Kidney (tissue), 14 donors: Measurements from ENCODE around the gene PIP5K1B. TPM values are rescaled to one million over a fixed set of nuclear protein-coding genes. Genes with fewer than 3 reads are reported as not detected.

Experiments
- DNase-seq, 5 donors: peaks; one replicate each; pipeline ENCODE4 v3.0.0-alpha.2; 2013 to 2020
- FAIRE-seq: peaks from 2 replicates; lab custom pipeline; 2012; peaks lifted over from hg19 to GRCh38; lab: Jason Lieb, UNC
- H3K27ac ChIP-seq, 2 donors: one replicate each; pipeline ENCODE4 v1.7.0; 2013; ENCODE audit warnings: low read depth in 2 of 2, low read length in 2 of 2, inconsistent platforms in 1 of 2
- H3K27me3 ChIP-seq: one replicate; pipeline ENCODE4 v1.7.1; 2013; ENCODE audit warnings: low read length, inconsistent platforms; ENCODE audit not compliant: control insufficient read depth, insufficient read depth
- H3K36me3 ChIP-seq, 3 donors: one replicate each; pipeline versions ENCODE4 v1.7.0 to v1.7.1; 2013; ENCODE audit warnings: low read length in 3 of 3, control low read depth in 1 of 3, inconsistent platforms in 1 of 3; ENCODE audit not compliant: insufficient read depth in 3 of 3, control insufficient read depth in 2 of 3
- H3K4me1 ChIP-seq, 3 donors: one replicate each; pipeline versions ENCODE4 v1.7.0 to v1.7.1; 2013; ENCODE audit warnings: low read length in 3 of 3, inconsistent platforms in 1 of 3, low read depth in 1 of 3; ENCODE audit not compliant: control insufficient read depth in 2 of 3, insufficient read depth in 2 of 3
- H3K4me3 ChIP-seq, 3 donors: one replicate each; pipeline versions ENCODE4 v1.7.0 to v1.8.1; 2013; ENCODE audit warnings: low read length in 3 of 3, control low read depth in 1 of 3, inconsistent platforms in 1 of 3
- H3K9ac ChIP-seq, 3 donors: one replicate each; pipeline versions ENCODE4 v1.7.0 to v1.7.1; 2013; ENCODE audit warnings: low read length in 3 of 3, control low read depth in 1 of 3, inconsistent platforms in 1 of 3
- H3K9me3 ChIP-seq, 3 donors: one replicate each; pipeline versions ENCODE4 v1.7.0 to v1.7.1; 2013; ENCODE audit warnings: low read length in 3 of 3, control low read depth in 1 of 3, inconsistent platforms in 1 of 3; ENCODE audit not compliant: control insufficient read depth in 2 of 3, insufficient read depth in 1 of 3
- intact Hi-C: fragments of 100-400 bp; cut with DNase I; formaldehyde crosslinking; loops from one replicate; pipeline ENCODE4 v1.11.1; 2022
- polyA plus RNA-seq: library from polyadenylated mRNA; stranded (reverse); fragments of 350-450 nt; fragmentation: Illumina TruSeq; extraction: RNeasy Lipid Tissue Mini Kit (QIAGEN cat#74804); gene quantifications from one replicate; pipeline ENCODE4 v1.2.3, GENCODE V29; 2014; ENCODE audit warnings: low read depth, low replicate concordance; ENCODE audit not compliant: insufficient read depth
- total RNA-seq: library from RNA; stranded (reverse); fragmentation: NEBNext Ultra II Directional; extraction: Animal tissue kit (Norgen Biotek cat#: 25700); gene quantifications from one replicate; pipeline ENCODE4 v1.2.1, GENCODE V29; 2021
- TF ChIP-seq, protein P1 (sequence below): IDR thresholded peaks from 3 replicates; pipeline ENCODE4 v1.5.1; 2012; ENCODE audit warnings: mild to moderate bottlenecking, moderate library complexity, borderline replicate concordance; ENCODE audit not compliant: insufficient read depth; ENCODE audit errors: extremely low read depth
- donor health status: control.
- donor health status: control.
- donor health status: control.
- donor health status: control.
- donor health status: control.
- donor health status: DM: yes; HTN: yes; CAD: no.
- donor health status: Normal renal cell carcinoma (clear cell type).

Gene PIP5K1B
- total and polyA plus RNA-seq, 2 donors from 2014 or later, result 9.4 to 10.1 TPM

DNA sequence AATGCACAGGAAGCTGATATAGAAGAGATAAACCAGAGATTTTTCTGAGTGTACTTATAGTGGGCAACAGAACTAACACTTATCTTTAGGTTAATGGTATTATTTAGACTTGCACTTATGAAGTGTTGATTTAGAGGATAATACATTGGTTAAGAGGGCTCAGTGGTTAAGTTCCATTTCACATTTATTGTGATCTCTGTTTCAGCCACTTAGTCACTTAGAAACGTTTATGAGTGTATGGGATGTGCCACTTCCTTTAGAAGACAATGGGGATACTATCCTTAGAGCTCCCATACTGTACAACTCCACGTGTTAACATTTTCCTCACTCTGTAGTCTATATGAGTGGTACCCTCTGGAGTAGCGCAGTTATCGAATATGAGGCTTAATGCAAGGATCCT lies 57.5 kb downstream of the PIP5K1B start:
- Histone ChIP-seq H3K36me3 (no peaks in the 10 kb centered on the region), H3K9me3 (no peaks in the 10 kb centered on the region), H3K4me1 (no peaks in the 10 kb centered on the region), H3K4me3 (no peak overlapping the region), H3K27me3 (no peaks in the 10 kb centered on the region), H3K27ac (no peak overlapping the region), H3K9ac (no peak overlapping the region)
- intact Hi-C loops, result no loop called here
- no peak for DNase-seq
- TF ChIP-seq, protein P1, sequence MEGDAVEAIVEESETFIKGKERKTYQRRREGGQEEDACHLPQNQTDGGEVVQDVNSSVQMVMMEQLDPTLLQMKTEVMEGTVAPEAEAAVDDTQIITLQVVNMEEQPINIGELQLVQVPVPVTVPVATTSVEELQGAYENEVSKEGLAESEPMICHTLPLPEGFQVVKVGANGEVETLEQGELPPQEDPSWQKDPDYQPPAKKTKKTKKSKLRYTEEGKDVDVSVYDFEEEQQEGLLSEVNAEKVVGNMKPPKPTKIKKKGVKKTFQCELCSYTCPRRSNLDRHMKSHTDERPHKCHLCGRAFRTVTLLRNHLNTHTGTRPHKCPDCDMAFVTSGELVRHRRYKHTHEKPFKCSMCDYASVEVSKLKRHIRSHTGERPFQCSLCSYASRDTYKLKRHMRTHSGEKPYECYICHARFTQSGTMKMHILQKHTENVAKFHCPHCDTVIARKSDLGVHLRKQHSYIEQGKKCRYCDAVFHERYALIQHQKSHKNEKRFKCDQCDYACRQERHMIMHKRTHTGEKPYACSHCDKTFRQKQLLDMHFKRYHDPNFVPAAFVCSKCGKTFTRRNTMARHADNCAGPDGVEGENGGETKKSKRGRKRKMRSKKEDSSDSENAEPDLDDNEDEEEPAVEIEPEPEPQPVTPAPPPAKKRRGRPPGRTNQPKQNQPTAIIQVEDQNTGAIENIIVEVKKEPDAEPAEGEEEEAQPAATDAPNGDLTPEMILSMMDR, result no peak
- no peak for FAIRE-seq

DNA sequence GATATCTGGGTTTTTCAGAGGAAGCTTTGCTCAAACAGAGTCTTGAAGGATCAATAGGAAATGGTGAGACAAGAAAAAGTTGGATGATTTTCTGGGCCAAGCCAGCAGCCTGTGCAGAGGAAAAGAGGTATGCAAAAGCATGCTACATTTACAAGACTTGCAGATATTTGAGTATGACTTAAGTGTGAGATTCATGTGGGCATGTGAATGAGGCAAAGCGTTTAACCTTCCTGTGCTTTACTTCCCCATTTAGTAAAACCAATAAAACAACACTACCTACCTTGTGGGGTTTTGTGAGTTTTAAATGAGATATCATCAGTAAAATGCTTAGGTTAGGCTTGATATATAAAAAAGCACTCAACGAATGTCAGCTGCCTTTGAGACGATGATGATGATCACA lies 58.1 kb downstream of the PIP5K1B start:
- intact Hi-C loops, result no loop called here
- no peak for FAIRE-seq
- TF ChIP-seq, protein P1, result no peak

DNA sequence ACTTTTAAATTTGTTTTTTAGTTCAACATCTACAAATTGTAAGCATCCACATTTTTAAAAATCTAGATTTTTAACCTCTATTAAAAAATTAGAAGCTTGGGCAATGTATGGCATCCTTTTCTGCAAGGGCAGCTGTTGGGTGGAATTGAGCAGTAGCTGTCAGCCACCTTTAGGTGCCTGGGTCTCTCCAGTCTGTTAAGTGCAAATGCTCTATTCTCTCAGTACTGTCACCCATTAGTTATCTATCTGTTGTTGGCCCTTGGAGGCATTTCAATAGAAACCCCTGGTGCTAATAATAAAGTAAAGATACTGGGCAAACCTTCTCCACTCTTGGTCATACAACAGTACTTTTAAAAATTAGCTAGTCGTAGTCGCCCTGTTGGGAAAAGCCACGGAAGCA lies 63.6 kb downstream of the PIP5K1B start:
- Histone ChIP-seq H3K4me1 (no peaks in the 10 kb centered on the region), H3K9me3 (no peaks in the 10 kb centered on the region), H3K27me3 (no peaks in the 10 kb centered on the region), H3K27ac (no peak overlapping the region), H3K9ac (no peak overlapping the region), H3K36me3 (no peaks in the 10 kb centered on the region), H3K4me3 (no peak overlapping the region)
- TF ChIP-seq, protein P1, result no peak
- DNase-seq, result no peak
- FAIRE-seq, result no peak
- intact Hi-C loops, result no loop called here

More for the DNA sequence above, 58.1 kb downstream of the PIP5K1B start:
- Histone ChIP-seq H3K36me3 (no peaks in the 10 kb centered on the region), H3K4me1 (no peaks in the 10 kb centered on the region), H3K9ac (no peak overlapping the region), H3K27me3 (no peaks in the 10 kb centered on the region), H3K9me3 (no peaks in the 10 kb centered on the region), H3K4me3 (no peak overlapping the region), H3K27ac (no peak overlapping the region)
- DNase-seq, result no peak

DNA sequence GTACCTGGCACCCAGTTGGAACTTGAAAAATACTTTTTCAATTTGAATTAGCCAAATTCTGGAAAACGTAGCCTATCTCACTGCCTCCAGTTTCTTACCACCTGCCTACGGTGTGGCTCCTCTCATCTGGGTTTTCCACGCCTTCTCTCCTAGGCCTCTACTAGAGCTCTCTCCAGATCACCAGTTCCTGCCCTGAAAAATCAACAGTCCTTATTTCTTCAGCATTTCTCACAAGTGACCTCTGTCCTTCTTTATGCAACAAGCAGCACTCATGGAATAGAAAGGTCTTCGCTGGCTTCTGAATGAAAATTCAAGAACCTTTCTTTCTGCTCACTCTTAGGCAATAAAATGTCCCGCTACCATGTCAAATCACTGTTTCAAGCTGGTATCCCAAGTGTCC lies 64.8 kb downstream of the PIP5K1B start:
- H3K27me3 ChIP-seq, result no peaks in the 10 kb centered on the region
- no peak for DNase-seq
- no peaks in the 10 kb centered on the region for H3K4me1 ChIP-seq
- H3K36me3 ChIP-seq, result no peaks in the 10 kb centered on the region
- intact Hi-C loops, result no loop called here
- no peak overlapping the region for H3K4me3 ChIP-seq
- H3K9me3 ChIP-seq, result no peaks in the 10 kb centered on the region
- no peak overlapping the region for H3K27ac ChIP-seq
- no peak for FAIRE-seq
- H3K9ac ChIP-seq, result no peak overlapping the region
- TF ChIP-seq, protein P1, result no peak
